NCI-H524 (cell line): Measurements from ENCODE around the gene CDH3.
A peak's percentile ranks its signal among the peaks of the same experiment; 100 is the strongest.

Source experiments
- DNase-seq, 2 experiments: peaks; one replicate each; lab custom pipeline; 2025; lab: John Stamatoyannopoulos, UW

The CDH3 gene

DNA sequence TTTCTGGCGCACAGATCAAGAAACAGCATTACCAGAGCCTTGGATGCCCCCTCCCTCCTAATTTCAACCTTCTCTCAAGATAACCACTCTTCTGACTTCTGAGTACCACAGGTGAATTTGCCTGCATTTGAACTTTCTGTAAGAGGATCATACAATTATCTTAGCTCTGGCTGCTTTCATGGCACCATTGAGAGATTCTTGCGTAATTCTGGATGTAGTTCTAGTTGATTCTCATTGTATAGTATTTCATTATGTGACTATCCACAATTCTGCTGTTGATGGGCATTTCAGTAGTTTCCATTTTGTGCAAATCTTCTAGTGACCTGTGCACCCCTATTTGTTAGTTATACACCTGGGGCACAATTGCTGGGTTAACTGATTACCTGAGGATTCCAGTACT lies 7.5 kb downstream of the CDH3 start:
- no peak for DNase-seq

DNA sequence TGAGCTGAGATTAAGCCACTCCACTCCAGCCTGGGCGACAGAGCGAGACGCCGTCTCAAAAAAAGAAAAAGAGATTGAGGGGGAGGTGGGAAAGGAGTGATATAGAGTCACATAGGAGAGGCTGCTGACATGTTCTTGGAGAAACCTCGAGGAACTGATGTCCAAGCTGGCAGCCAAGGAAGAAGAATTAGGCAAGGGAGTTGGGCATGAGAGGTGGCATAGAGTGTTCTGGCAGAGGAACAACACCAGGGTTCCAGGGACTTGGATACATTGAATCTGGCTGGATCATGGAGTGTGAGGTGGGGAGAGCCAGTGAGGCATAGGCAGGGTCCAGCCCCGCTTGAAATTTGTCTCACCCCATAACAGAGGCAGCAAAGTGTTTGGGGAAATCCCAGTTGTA lies 10.7 kb downstream of the CDH3 start:
- DNase-seq, result no peak

GRCh38 chr16:68656751-68657150 lies 11.6 kb downstream of the CDH3 start:
- DNase-seq, result no peak

GRCh38 chr16:68658341-68658973 lies 13.3 kb downstream of the CDH3 start:
- DNase-seq, result no peak

DNA sequence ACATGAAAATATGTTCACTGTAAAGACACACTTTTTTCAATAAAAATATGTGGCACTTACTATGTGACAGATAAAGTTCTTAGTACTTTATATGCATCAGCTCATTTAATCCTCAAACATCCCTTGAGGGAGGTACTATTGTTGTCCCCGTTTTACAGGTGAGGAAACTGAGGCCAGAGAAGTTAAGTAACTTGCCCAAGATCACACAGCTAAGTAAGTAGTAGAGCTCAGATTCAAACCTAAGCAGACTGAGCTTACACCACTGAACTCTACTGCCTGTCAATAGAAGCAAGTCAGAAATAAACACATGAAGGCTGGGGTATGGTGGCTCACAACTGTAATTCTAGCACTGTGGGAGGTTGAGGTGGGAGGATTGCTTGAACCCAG lies 13.9 kb downstream of the CDH3 start:
- no peak for DNase-seq

DNA sequence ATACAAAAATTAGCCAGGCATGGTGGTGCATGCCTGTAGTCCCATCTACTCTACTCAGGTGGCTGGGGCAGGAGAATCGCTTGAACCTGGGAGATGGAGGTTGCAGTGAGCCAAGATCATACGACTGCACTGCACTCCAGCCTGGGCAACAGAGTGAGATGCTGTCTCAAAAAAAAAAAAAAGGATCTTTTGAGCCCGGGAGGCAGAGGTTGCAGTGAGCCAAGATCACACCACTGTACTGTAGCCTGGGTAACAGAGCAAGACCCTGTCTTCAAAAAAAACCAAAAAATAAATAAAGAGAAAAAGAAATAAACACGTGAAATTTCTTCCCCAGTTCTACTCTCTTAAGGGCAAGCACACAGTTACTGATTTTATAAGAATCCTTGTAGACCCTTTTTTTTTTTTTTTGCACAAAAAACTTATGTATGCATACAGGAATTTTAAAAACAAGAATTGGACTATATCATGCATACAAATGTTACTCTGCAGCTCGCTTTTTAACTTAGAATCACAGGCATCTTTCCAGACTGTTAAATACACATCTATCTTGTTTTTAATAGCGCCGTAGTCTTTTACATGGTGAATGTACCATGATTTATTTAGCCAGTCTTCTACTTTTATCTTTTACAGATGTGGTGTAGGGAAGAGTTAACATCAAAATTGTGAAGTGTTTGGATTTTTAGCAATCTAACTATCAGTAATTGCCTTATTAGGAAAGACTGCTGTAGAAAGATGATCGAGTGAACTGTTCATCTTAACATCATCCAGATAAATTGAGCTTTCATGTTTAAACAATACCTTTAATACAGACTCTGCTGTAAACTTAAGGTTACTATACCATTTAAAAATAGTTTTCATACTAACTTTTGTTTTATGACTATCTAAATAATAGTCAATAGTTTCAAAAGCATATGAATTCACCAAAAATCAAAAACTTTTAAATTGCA lies 14.6 kb downstream of the CDH3 start:
- no peak for DNase-seq

DNA sequence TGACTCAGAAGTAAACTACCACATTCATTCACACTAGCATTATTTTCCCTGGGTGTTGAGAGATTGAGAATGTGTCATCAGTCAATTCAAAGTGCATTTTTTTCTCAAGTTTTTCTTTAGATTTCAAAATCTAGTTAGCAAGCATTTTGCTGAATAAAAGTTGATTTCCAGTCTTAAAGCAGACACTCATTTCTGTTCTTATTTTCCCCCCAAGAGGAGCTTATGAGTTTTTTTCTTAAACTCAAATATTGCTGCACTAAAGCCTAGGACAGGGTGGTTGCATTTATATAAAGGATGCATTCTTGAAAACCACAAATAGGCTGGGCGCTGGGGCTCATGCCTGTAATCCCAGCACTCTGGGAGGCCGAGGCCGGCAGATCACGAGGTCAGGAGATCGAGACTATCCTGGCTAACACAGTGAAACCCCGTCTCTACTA lies 15.3 kb downstream of the CDH3 start:
- no peak for DNase-seq

DNA sequence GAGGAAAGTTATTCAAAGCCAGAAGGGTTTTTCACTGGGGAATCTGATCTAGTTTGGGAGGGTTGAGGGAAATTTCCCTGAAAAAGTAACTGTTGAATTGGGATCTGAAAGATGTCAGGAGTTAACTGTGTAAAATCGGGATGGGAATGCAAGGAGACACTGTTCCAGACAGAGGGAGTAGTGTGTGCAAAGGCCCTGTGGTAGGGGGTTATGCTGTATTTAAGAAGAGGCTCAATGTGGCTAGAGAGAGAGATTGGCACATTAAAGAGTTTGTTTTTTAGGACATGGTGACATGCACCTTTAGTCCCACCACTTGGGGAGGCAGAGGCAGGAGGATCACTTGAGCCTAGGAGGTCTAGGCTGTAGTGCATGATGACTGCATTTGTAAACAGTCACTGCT lies 16.9 kb downstream of the CDH3 start:
- DNase-seq, result no peak

DNA sequence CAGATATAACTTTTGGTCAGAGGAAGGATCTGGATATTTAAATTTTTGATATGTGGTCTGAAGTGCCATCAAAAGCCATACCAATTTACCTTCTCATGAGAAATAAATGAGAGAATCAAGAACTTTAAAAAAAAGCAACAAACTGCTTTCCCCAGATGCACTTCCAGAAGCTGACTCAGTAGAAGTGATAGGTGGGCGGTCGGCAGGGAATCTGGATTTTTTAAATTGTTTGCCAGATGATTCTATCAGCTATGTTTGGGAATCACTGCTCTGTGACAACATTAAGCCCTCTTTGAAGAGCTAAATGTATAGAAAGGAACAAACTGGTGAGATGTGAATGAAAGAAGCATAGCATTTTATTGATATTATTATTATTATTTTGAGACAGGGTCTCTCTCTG lies 19.2 kb downstream of the CDH3 start:
- no peak for DNase-seq

DNA sequence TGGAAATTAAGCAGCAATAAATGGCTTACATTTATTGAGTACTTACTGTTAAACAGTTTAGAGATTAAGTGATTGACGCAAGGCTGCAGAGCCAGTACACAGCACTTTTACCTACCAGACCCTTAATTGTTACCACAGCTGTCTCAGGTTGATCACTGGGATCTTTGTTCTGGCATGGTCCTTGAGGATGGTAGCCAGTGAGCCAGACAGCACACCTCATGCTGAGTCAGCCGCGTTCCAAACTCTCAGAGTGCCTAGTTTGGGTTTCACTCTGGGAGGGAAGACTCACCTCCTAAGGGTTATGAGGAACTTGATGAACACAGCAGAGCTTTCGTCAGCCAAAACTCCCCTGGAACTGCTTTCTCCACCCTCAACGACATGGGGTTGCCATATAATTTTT lies 20.4 kb downstream of the CDH3 start:
- DNase-seq, result no peak

- no peak for DNase-seq
Observed at GRCh38 chr16:68668266-68668665, 23.2 kb downstream of the CDH3 start.

GRCh38 chr16:68676113-68676860 lies 31.2 kb downstream of the CDH3 start:
- no peak for DNase-seq

GRCh38 chr16:68681038-68681437 lies 35.9 kb downstream of the CDH3 start:
- DNase-seq, result no peak

GRCh38 chr16:68685685-68686478 lies 40.8 kb downstream of the CDH3 start:
- no peak for DNase-seq

DNA sequence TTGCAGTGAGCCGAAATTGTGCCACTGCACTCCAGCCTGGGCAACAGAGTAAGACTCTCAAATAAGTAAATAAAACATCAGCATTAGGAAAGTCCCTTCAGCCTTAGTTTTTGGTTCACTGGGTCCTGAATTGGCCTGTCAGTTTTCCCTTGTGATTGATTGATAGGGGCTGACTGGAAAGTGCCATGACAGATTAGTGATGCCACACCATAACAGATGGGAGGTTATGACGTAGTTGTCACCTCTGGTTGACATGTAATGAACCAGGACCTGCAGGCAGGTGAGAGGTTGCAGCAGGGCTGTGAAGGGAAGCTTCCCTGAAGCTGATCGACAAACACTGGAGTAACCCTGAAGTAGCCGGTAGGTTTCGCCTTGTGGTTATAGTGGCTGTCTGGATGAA lies 41.8 kb downstream of the CDH3 start:
- DNase-seq, result no peak

DNA sequence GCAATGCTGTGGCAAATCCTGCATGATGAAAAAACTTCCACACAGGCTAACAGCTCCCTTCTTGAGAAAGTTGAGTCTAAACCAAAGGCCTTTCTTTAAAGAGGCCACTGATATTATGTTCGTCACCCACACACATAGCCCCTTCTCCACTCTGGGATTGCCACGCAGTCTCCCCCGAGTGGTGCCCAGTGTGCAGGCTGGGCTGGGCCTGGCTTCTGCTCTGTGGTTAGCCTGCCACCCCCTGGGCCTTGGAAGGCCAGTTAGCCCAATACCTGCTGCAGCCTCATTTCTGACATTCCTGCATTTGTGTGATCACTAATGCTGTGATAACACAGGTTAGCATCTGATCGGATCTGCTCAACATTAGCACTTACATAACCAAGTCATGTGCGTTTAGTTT lies 44.8 kb downstream of the CDH3 start:
- DNase-seq, result no peak

DNA sequence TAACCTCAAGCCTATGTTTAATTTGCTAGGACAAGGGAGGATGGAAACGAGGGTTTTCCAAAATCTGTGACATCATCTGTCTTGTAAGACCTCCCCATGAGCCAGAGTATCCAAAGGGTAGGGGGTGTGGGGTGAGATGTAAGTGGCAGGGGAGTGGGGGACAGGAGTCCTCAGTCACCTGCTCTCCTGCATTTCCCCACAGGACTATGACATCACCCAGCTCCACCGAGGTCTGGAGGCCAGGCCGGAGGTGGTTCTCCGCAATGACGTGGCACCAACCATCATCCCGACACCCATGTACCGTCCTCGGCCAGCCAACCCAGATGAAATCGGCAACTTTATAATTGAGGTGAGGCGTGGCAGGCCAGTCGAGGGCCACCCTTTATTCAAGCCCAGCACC lies 50.5 kb downstream of the CDH3 start:
- no peak for DNase-seq

DNA sequence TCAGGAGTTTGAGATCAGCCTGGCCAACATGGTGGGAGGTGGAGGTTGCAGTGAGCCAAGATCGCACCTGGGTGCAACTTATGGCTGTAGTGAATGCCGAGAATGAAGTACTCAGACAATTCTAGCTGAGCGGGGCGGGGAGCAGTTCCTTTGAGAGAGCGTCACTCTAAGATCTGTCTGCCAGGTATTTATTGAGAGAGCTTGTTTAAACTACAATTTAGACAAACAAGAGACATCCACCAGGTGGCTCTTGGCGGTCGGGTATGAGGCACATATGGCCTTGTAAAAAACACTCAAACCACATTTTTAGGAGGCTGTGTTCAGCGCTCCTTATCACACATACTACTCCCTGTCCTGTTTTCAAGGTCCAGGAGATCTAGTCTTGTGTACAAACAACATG lies 51.4 kb downstream of the CDH3 start:
- DNase-seq, result peak in 1 of 2 experiments; percentile 38

- no peak for DNase-seq
Observed at GRCh38 chr16:68698091-68698490, 53.0 kb downstream of the CDH3 start.

DNA sequence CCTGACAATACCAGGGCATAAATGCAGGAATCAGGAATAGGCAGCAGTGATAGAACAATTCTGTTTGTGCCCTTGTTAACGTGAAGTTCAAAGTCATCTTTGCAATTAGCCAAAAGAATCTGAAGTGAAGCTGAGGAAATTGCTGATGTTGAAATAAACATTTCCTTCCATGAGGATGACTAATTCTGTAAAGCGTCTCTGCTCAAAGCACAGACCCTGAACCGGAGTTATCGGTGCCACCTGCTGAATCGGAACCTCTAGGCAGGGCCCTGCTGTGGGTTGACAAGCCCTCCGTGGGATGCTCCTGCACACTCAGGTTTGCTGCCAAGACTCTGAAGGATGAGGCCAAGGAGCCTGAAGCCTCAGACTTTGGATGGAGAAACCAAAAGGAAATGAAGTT lies 55.0 kb downstream of the CDH3 start:
- DNase-seq, result no peak

- DNase-seq, result no peak
Observed at GRCh38 chr16:68700831-68701230, 55.7 kb downstream of the CDH3 start.
